Measurements from ENCODE around the gene UCP3. TPM values are rescaled to one million over a fixed set of nuclear protein-coding genes. Genes with fewer than 3 reads are reported as not detected.

UCP3 gene
- total and polyA plus RNA-seq, 2 of the 8 experiments (the other 6 are each of a cell fraction or from before 2014, with no cell fraction given), result 0.85 to 1.3 TPM

DNA sequence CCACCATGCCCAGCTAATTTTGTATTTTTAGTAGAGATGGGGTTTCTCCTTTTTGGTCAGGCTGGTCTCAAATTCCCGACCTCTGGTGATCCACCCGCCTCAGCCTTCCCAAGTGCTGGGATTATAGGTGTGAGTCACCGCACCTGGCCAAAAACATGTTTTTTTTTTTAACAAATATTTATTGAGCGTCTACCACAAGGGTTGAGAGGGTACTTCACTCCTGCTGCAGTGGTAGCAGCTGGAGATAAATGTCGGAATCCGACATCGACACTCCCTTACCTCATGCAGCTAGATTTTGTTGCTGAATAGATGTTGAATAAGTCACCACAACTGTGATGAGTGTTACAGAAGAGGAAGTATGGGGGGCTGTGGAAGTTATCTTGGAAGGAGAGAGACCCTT is 57.1 kb downstream of the UCP3 start:
- no peak for DNase-seq (ENCODE audit: low read depth in 1 of 2, low spot score in 2 of 2)
- no peak overlapping the region for H3K4me3 ChIP-seq (ENCODE audit: extremely low read depth in 1 of 4, insufficient read depth in 2 of 4, low read depth in 3 of 4, low read length in 4 of 4)
- TF ChIP-seq YY1 (IDR thresholded peaks at IDR 0.05; ENCODE audit: low read depth, low read length) (no peak), SIN3A (conservative IDR thresholded peaks at IDR 0.05 in 1 of 2, IDR thresholded peaks at IDR 0.05 in 1 of 2; ENCODE audit: low read depth in 1 of 2, low read length in 2 of 2) (no peak), SP4 (IDR thresholded peaks at IDR 0.05; ENCODE audit: low read length) (no peak), TEAD4 (IDR thresholded peaks at IDR 0.05; ENCODE audit: low read depth, low read length) (no peak), KDM4A (IDR thresholded peaks at IDR 0.05; ENCODE audit: low read depth, low read length, severe bottlenecking) (no peak), RFX5 (IDR thresholded peaks at IDR 0.05; ENCODE audit: borderline replicate concordance, low read depth, low read length) (no peak), BRCA1 (IDR thresholded peaks at IDR 0.05; ENCODE audit: low read depth, low read length) (no peak), ASH2L (IDR thresholded peaks at IDR 0.05; ENCODE audit: low read length) (no peak), BCL11A (IDR thresholded peaks at IDR 0.05; ENCODE audit: low read depth in 2 of 2, low read length in 2 of 2) (no peak), SUZ12 (IDR thresholded peaks at IDR 0.05; ENCODE audit: low read length) (no peak)
- TF ChIP-seq, protein P1, sequence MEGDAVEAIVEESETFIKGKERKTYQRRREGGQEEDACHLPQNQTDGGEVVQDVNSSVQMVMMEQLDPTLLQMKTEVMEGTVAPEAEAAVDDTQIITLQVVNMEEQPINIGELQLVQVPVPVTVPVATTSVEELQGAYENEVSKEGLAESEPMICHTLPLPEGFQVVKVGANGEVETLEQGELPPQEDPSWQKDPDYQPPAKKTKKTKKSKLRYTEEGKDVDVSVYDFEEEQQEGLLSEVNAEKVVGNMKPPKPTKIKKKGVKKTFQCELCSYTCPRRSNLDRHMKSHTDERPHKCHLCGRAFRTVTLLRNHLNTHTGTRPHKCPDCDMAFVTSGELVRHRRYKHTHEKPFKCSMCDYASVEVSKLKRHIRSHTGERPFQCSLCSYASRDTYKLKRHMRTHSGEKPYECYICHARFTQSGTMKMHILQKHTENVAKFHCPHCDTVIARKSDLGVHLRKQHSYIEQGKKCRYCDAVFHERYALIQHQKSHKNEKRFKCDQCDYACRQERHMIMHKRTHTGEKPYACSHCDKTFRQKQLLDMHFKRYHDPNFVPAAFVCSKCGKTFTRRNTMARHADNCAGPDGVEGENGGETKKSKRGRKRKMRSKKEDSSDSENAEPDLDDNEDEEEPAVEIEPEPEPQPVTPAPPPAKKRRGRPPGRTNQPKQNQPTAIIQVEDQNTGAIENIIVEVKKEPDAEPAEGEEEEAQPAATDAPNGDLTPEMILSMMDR (IDR thresholded peaks at IDR 0.05; ENCODE audit: control extremely low read depth in 1 of 3, insufficient read depth in 1 of 3, low read depth in 1 of 3, low read length in 3 of 3), result no peak
- TF ChIP-seq, protein P2, sequence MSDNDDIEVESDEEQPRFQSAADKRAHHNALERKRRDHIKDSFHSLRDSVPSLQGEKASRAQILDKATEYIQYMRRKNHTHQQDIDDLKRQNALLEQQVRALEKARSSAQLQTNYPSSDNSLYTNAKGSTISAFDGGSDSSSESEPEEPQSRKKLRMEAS (IDR thresholded peaks at IDR 0.05), result no peak

More for the DNA sequence above, 57.1 kb downstream of the UCP3 start:
- FAIRE-seq, result no peak
- Histone ChIP-seq H3K23me2 (ENCODE audit: low read depth, low read length) (no peaks in the 10 kb centered on the region), H3K23ac (ENCODE audit: insufficient read length) (no peak overlapping the region), H3K4me2 (ENCODE audit: insufficient read depth in 1 of 2, low read depth in 2 of 2, low read length in 2 of 2) (no peak overlapping the region), H2BK15ac (ENCODE audit: low read length) (no peak overlapping the region), H3K9me3 (ENCODE audit: insufficient read depth in 2 of 2, low read depth in 1 of 2, low read length in 1 of 2) (peaks cover 4 to 5% of the 10 kb centered on the region in 2 experiments; a peak in 2 of 4 replicates), H2BK5ac (ENCODE audit: low read depth, low read length) (no peak overlapping the region), H3K27me3 (replicated peaks in 1 of 4; ENCODE audit: control insufficient read depth in 3 of 4, extremely low read depth in 1 of 4, insufficient read depth in 3 of 4, low read length in 3 of 4) (no peaks in the 10 kb centered on the region), H2BK120ac (replicated peaks; ENCODE audit: low read depth, low read length) (no peak overlapping the region), H4K5ac (ENCODE audit: insufficient read length, low read depth, low read length) (no peak overlapping the region), H3K18ac (ENCODE audit: extremely low read depth, low read length) (no peak overlapping the region), H3K14ac (ENCODE audit: insufficient read length) (no peak overlapping the region), H3K36me3 (ENCODE audit: control insufficient read depth in 2 of 4, insufficient read depth in 4 of 4, low read length in 3 of 4) (no peaks in the 10 kb centered on the region; a peak in 1 of 8 replicates), H3K9ac (replicated peaks in 1 of 4; ENCODE audit: extremely low read depth in 1 of 4, low read depth in 3 of 4, low read length in 3 of 4) (no peak overlapping the region), H2AFZ (ENCODE audit: low read length) (no peak overlapping the region), H3K79me2 (ENCODE audit: control insufficient read depth in 1 of 2, insufficient read depth in 2 of 2, low read length in 2 of 2) (no peaks in the 10 kb centered on the region), H4K91ac (replicated peaks; ENCODE audit: insufficient read length, low read length) (no peak overlapping the region), H4K20me1 (replicated peaks in 1 of 2; ENCODE audit: control insufficient read depth in 1 of 2, insufficient read depth in 2 of 2, low read length in 2 of 2) (peaks cover 0 to 2% of the 10 kb centered on the region in 2 experiments), H2BK20ac (ENCODE audit: low read length) (no peak overlapping the region), H2AK5ac (ENCODE audit: low read depth, low read length) (no peak overlapping the region), H3K79me1 (ENCODE audit: low read depth, low read length) (peaks cover 4% of the 10 kb centered on the region; the same call in 1 of the 2 replicates), H3K4me1 (replicated peaks in 1 of 4; ENCODE audit: control insufficient read depth in 3 of 4, insufficient read depth in 4 of 4, low read length in 3 of 4) (peaks cover 0 to 2% (median 0%) of the 10 kb centered on the region in 4 experiments; a peak in 1 of 7 replicates), H3K56ac (replicated peaks; ENCODE audit: insufficient read length, low read depth, low read length) (no peak overlapping the region), H3K4ac (replicated peaks; ENCODE audit: insufficient read length, low read depth, low read length) (no peak overlapping the region), H4K8ac (ENCODE audit: extremely low read depth, insufficient read depth, low read length) (no peak overlapping the region), H2BK12ac (ENCODE audit: low read depth, low read length) (no peak overlapping the region), H3K27ac (ENCODE audit: low read depth, low read length) (no peak overlapping the region)
- ChIA-PET POLR2A (ENCODE audit: partially characterized antibody) (no interaction called here), CTCF (ENCODE audit: partially characterized antibody) (interaction anchor here (0.6 to 2.5 kb wide), 2 partner anchors 21 to 472 kb away, joined by 3 to 8 read pairs; no protein-coding TSS in a partner anchor)
- WGBS, 2 experiments (ENCODE audit: extremely low coverage in 1 of 2, insufficient coverage in 1 of 2, insufficient read length in 1 of 2, insufficient replicate concordance in 2 of 2, low coverage in 1 of 2, low lambda C conversion rate in 2 of 2, missing lambda C conversion rate in 1 of 2), result 86% methylated on average over 7 of the region's 7 CpGs; no CpG with 5 or more reads in 1 of the 2 experiments

Data from H1 (cell line).